ENCODE measurements around the gene EGFLAM.

Gene EGFLAM

GRCh38 chr5:38424148-38425060 lies 166.0 kb downstream of the EGFLAM start:
- no peak for DNase-seq

- DNase-seq = no peak
Observed at GRCh38 chr5:38426490-38426889, 168.1 kb downstream of the EGFLAM start.

GRCh38 chr5:38426986-38427950 lies 168.9 kb downstream of the EGFLAM start:
- DNase-seq = no peak

GRCh38 chr5:38431242-38431853 lies 173.0 kb downstream of the EGFLAM start:
- no peak for DNase-seq

GRCh38 chr5:38433160-38433861 lies 175.0 kb downstream of the EGFLAM start:
- DNase-seq = peak; percentile 12

GRCh38 chr5:38434966-38435705 lies 176.8 kb downstream of the EGFLAM start:
- DNase-seq = no peak

DNA sequence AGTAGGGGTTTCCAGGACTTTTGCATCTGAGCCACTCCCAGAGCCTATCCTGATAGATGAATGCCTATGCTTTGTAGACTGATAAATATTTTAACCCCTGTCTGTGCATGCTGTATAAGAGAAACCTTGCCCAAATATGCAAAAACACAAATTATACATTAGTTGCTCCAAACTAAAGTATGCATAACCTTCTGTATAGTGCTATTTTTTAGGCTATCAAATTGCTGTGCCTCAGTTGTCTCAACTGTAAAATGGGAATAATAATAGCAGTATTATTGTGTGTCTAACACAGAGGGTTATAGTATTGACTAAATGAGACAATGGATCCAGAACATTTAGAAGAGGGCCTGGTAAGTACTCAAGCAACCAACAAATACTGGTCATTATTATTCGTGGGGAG lies 180.4 kb downstream of the EGFLAM start:
- DNase-seq = no peak

- DNase-seq = peak; percentile 83
Observed at GRCh38 chr5:38441453-38442246, 183.3 kb downstream of the EGFLAM start.

GRCh38 chr5:38442247-38442573 lies 183.9 kb downstream of the EGFLAM start:
- DNase-seq = no peak

GRCh38 chr5:38443390-38443789 lies 185.0 kb downstream of the EGFLAM start:
- DNase-seq = no peak

DNA sequence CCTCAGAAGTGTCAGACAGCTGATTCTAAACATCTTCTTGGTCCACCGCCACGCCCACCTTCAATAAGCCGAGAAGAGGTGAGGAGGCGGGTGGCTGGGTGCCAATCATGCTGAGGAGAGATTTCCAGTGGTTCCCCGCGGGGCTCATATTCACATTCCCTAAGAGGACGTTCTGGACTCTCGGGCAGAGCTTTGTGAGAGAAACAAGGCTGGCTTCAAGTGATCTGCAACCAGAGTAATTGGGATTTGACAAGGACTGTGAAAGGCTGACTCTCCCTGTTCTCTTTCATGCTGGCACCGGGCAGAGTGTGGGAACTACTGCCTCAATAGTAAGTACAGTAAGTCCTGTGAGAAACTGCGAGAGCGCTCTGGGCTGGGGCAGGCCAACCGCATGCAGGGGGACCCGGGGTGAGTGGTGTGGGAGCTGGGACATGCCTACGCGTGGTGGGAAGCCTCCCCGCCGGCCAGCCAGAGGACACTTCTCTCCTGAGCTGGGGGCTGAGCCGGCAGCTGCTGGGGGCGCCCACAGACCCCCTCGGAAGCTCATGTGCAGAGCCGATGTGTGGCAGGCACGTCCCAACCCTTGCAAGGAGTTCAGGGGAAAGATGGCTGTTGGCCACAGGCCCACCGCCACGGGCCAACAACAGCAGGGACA lies 187.1 kb downstream of the EGFLAM start:
- DNase-seq = no peak

DNA sequence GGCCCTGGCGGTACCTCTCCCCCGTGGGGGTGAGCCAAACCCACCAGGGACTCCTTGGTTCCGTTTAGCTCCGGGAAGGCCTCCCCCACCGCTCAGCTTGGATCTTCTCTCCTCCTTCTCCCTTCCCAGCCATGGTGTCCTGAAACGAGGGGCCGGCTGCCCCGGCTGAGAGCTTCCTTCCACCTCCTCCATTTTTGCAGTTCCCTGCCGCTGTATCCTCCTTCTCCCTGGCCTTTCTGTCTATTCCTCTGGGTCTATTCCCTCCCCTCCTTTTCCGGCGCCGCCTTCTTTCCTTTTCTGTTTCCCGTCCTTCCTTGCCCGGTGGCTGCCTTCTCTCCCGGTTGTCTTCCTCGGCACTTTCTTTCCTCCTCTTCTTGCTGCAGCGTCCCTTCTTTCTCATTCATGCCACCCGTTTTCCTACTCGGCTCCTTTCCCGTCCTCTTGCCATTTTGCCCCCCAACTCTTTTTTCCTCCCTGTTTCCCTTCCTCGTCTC lies 187.7 kb downstream of the EGFLAM start:
- no peak for DNase-seq

DNA sequence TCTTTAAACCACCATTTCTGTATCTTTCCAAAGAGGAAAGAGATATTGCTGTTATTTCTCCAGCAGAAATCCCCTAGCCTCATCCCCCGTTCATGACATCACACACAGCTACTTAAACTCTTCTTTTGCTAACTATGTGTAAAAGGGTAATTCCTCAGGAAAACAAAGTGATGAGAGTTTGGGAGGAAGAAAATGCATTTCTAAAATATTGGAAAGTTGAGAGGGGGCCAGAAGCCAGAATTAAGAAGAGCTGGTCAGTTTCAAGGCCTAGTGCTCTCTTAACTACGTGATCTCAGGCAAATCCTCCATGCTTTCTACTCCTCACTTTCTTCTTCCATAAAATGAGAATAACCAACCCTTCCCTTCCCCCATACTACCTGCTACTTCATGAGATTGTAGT lies 188.7 kb downstream of the EGFLAM start:
- no peak for DNase-seq

DNA sequence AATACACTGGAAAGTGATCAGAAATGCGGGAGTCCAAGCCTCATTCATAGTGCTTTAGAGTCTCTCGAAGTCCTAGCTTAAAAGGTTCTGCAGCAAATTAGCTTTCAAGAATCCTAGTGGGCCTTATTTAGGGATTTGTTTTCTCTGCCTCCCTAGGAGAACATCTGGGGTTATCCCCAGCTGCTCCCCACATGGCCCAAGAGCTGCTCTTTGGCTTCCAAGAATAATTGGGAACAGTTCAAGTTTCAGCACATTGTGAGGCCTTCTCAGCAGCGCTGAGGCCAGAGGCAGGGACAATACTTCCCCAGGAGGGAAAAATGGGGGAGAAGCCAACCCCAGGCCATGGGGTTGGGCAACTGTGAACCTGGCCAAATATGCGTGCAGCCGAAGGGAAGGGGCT lies 189.4 kb downstream of the EGFLAM start:
- DNase-seq = no peak

GRCh38 chr5:38448568-38449350 lies 190.4 kb downstream of the EGFLAM start:
- DNase-seq = no peak

- no peak for DNase-seq
Observed at GRCh38 chr5:38450627-38451026, 192.3 kb downstream of the EGFLAM start.

DNA sequence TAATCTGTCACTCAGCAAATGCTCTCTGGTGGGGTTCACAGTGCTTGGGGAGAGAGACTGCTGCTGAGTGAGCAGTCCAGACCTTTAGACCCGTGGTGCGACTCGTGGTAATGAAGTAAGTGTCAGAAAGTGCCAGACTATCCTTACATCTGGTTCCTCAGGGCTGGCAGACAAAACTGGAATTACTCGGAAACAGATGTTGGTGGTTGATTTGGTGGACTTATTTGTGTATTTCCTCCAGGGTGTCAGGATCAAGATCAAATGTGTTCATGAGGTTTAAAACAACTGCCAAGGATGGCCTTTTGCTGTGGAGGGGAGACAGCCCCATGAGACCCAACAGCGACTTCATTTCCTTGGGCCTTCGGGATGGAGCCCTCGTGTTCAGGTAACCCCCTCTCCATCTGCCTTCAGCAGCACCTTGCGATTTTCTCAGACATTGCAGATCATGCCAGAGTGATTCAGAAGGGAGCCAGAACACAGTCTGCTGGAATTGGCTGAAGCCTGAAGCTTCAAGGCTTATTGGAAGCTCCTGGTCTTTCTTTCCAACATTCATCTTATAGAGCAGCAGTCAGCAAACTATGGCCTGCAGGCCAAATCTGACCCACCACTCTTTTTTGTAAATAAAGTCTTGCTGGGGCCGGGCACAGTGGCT lies 192.8 kb downstream of the EGFLAM start:
- no peak for DNase-seq

DNA sequence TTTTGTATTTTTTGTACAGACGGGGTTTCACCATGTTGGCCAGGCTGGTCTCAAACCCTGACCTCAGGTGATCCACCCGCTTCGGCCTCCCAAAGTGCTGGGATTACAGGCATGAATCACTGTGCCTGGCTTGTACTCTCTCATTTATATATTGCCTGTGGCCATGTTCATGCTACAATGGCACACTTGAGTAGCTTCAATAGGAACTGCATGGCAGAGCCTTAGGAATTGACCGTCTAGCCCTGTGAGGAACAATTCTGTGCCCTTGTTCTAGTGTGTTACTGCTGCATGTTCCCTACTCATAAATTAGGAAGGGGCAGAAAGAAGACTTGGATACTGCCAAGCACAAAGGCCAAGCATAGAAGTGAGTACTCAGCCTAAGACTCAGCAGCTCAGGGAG lies 193.8 kb downstream of the EGFLAM start:
- no peak for DNase-seq

GRCh38 chr5:38453506-38453905 lies 195.1 kb downstream of the EGFLAM start:
- no peak for DNase-seq

All from kidney glomerular epithelial cell (primary cell).